K562 treated with DMSO at 1 percent for 24 hours (cell line): ENCODE measurements around the gene RASGRF1. TPM values are rescaled to one million over a fixed set of nuclear protein-coding genes. Genes with fewer than 3 reads are reported as not detected.

ENCODE experiments used
- total RNA-seq: library from RNA; unstranded; fragments of 300-600 nt; gene quantifications from 2 replicates; pipeline ENCODE4 v1.2.3, GENCODE V29; 2022; ENCODE audit warnings: low read depth; ENCODE audit not compliant: insufficient read depth

Gene RASGRF1, protein sequence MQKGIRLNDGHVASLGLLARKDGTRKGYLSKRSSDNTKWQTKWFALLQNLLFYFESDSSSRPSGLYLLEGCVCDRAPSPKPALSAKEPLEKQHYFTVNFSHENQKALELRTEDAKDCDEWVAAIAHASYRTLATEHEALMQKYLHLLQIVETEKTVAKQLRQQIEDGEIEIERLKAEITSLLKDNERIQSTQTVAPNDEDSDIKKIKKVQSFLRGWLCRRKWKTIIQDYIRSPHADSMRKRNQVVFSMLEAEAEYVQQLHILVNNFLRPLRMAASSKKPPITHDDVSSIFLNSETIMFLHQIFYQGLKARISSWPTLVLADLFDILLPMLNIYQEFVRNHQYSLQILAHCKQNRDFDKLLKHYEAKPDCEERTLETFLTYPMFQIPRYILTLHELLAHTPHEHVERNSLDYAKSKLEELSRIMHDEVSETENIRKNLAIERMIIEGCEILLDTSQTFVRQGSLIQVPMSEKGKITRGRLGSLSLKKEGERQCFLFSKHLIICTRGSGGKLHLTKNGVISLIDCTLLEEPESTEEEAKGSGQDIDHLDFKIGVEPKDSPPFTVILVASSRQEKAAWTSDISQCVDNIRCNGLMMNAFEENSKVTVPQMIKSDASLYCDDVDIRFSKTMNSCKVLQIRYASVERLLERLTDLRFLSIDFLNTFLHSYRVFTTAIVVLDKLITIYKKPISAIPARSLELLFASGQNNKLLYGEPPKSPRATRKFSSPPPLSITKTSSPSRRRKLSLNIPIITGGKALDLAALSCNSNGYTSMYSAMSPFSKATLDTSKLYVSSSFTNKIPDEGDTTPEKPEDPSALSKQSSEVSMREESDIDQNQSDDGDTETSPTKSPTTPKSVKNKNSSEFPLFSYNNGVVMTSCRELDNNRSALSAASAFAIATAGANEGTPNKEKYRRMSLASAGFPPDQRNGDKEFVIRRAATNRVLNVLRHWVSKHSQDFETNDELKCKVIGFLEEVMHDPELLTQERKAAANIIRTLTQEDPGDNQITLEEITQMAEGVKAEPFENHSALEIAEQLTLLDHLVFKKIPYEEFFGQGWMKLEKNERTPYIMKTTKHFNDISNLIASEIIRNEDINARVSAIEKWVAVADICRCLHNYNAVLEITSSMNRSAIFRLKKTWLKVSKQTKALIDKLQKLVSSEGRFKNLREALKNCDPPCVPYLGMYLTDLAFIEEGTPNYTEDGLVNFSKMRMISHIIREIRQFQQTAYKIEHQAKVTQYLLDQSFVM (N-terminal part only)
- not detected in 2 replicates for total RNA-seq

GRCh38 chr15:79090487-79091203, at the start of gene RASGRF1:
TSS of gene RASGRF1 (minus strand) at chr15:79090780. CDS start at chr15:79090498, 282 bp downstream.

GRCh38 chr15:78944669-78945407, 145.7 kb downstream of the RASGRF1 start, which contains the start of gene CTSH:
TSS of gene CTSH (minus strand) at chr15:78945046. CDS start at chr15:78944981, 65 bp downstream.

Other genes with a start within 250 kb of the RASGRF1 start
- gene MORF4L1, start 217.9 kb downstream of the RASGRF1 start, total RNA-seq, result 210 and 215 TPM in 2 replicates
- 108 and 121 TPM in 2 replicates for gene CTSH, start 145.7 kb downstream of the RASGRF1 start, total RNA-seq
- gene ANKRD34C, start 191.9 kb upstream of the RASGRF1 start, total RNA-seq, result 0.05 TPM in 1 of 2 replicates, not detected in the other
- 72.0 and 88.1 TPM in 2 replicates for gene TMED3, start 220.3 kb upstream of the RASGRF1 start, total RNA-seq